Loucy (cell line): ENCODE measurements around the gene RWDD4.

ENCODE experiments used
- H2AFZ ChIP-seq: fragments of 200-600 bp; sonication (generic); 2 replicates; pipeline ENCODE4 v1.6.0; 2016; ENCODE audit warnings: antibody characterized with exemption, mild to moderate bottlenecking, low read length, moderate library complexity
- H3F3A ChIP-seq: fragments of 200-600 bp; 2 replicates; pipeline ENCODE4 v1.6.0; 2016; ENCODE audit warnings: antibody characterized with exemption, low read depth, mild to moderate bottlenecking
- H3K27me3 ChIP-seq: fragments of 200-600 bp; sonication (generic); 2 replicates; pipeline ENCODE4 v1.6.1; 2014; ENCODE audit warnings: low read length, mild to moderate bottlenecking; ENCODE audit not compliant: insufficient read depth, poor library complexity, severe bottlenecking
- H3K36me3 ChIP-seq: fragments of 200-600 bp; sonication (generic); 2 replicates; pipeline ENCODE4 v1.6.1; 2016; ENCODE audit warnings: low read length; ENCODE audit not compliant: insufficient read depth
- H3K4me1 ChIP-seq: fragments of 200-600 bp; sonication (generic); 2 replicates; pipeline ENCODE4 v1.5.1; 2014; ENCODE audit warnings: low read length, mild to moderate bottlenecking; ENCODE audit not compliant: insufficient read depth, poor library complexity, severe bottlenecking
- H3K4me2 ChIP-seq: fragments of 200-600 bp; sonication (generic); 2 replicates; pipeline ENCODE4 v1.6.0; 2014; ENCODE audit warnings: antibody characterized with exemption, low read length, low read depth, mild to moderate bottlenecking; ENCODE audit not compliant: poor library complexity, severe bottlenecking
- H3K4me3 ChIP-seq: fragments of 200-600 bp; sonication (generic); 2 replicates; pipeline ENCODE4 v1.5.1; 2014; ENCODE audit warnings: low read length, mild to moderate bottlenecking, mixed read lengths; ENCODE audit not compliant: poor library complexity, severe bottlenecking
- H3K79me2 ChIP-seq: fragments of 200-600 bp; sonication (generic); 2 replicates; pipeline ENCODE4 v1.6.1; 2014; ENCODE audit warnings: low read length; ENCODE audit not compliant: insufficient read depth
- H3K9ac ChIP-seq: fragments of 200-600 bp; sonication (generic); 2 replicates; pipeline ENCODE4 v1.6.0; 2014; ENCODE audit warnings: mild to moderate bottlenecking, low read depth, low read length, moderate library complexity; ENCODE audit not compliant: poor library complexity, severe bottlenecking
- H3K9me2 ChIP-seq: fragments of 200-600 bp; sonication (generic); replicated peaks from 2 replicates; pipeline ENCODE4 v1.6.1; 2016; ENCODE audit warnings: low read depth, low read length, mixed read lengths
- H3K9me3 ChIP-seq: fragments of 200-600 bp; sonication (generic); 2 replicates; pipeline ENCODE4 v1.6.1; 2014; ENCODE audit warnings: mild to moderate bottlenecking, antibody characterized with exemption, low read length, low read depth; ENCODE audit not compliant: insufficient read depth
- H4K20me1 ChIP-seq: fragments of 200-600 bp; sonication (generic); 2 replicates; pipeline ENCODE4 v1.6.0; 2014; ENCODE audit warnings: antibody characterized with exemption, low read length, mild to moderate bottlenecking; ENCODE audit not compliant: insufficient read depth, poor library complexity, severe bottlenecking
- CTCF ChIP-seq: fragments of 200-600 bp; sonication (generic); conservative IDR thresholded peaks from 2 replicates; pipeline ENCODE4 v1.5.1; 2014; ENCODE audit warnings: mild to moderate bottlenecking, antibody characterized with exemption, low read length
- EZH2phosphoT487 ChIP-seq: fragments of 200-600 bp; IDR thresholded peaks from 2 replicates; pipeline ENCODE4 v1.6.1; 2018; ENCODE audit warnings: antibody characterized with exemption, mild to moderate bottlenecking, moderate library complexity, borderline replicate concordance

RWDD4 gene

GRCh38 chr4:183675625-183676024 lies 16.6 kb upstream of the RWDD4 start:
- Histone ChIP-seq H3K36me3 (peaks cover 38% of the 10 kb centered on the region), H3F3A (no peaks in the 10 kb centered on the region), H3K27me3 (no peaks in the 10 kb centered on the region), H3K9me2 (no peaks in the 10 kb centered on the region), H3K4me1 (peaks cover 10% of the 10 kb centered on the region), H3K9ac (no peak overlapping the region), H4K20me1 (no peaks in the 10 kb centered on the region), H2AFZ (no peak overlapping the region), H3K79me2 (no peaks in the 10 kb centered on the region), H3K4me2 (no peak overlapping the region), H3K9me3 (no peaks in the 10 kb centered on the region), H3K4me3 (no peak overlapping the region)
- TF ChIP-seq CTCF: no peak
- no peak for TF ChIP-seq EZH2phosphoT487

- H3F3A ChIP-seq: no peaks in the 10 kb centered on the region
- H3K36me3 ChIP-seq: peaks cover 30% of the 10 kb centered on the region; the same call in 1 of the 2 replicates
These were observed 15.2 kb upstream of the RWDD4 start for GRCh38 chr4:183674153-183674552.

GRCh38 chr4:183670960-183671555 lies 12.1 kb upstream of the RWDD4 start:
- no peaks in the 10 kb centered on the region for H3K9me2 ChIP-seq
- TF ChIP-seq CTCF (no peak), EZH2phosphoT487 (no peak)
- no peak overlapping the region for H3K4me3 ChIP-seq
- no peak overlapping the region for H3K4me2 ChIP-seq
- H3K9ac ChIP-seq: no peak overlapping the region
- H4K20me1 ChIP-seq: no peaks in the 10 kb centered on the region
- H3F3A ChIP-seq: no peaks in the 10 kb centered on the region
- no peaks in the 10 kb centered on the region for H3K27me3 ChIP-seq
- H3K79me2 ChIP-seq: no peaks in the 10 kb centered on the region
- H3K9me3 ChIP-seq: no peaks in the 10 kb centered on the region
- peaks cover 12% of the 10 kb centered on the region for H3K4me1 ChIP-seq
- no peak overlapping the region for H2AFZ ChIP-seq
- peaks cover 28% of the 10 kb centered on the region; the same call in 1 of the 2 replicates for H3K36me3 ChIP-seq

More at GRCh38 chr4:183674153-183674552, 15.2 kb upstream of the RWDD4 start:
- H3K9ac ChIP-seq: no peak overlapping the region
- H3K4me2 ChIP-seq: no peak overlapping the region
- H3K27me3 ChIP-seq: no peaks in the 10 kb centered on the region
- TF ChIP-seq EZH2phosphoT487: no peak
- no peak for TF ChIP-seq CTCF
- no peak overlapping the region for H3K4me3 ChIP-seq
- no peaks in the 10 kb centered on the region for H3K9me3 ChIP-seq
- H4K20me1 ChIP-seq: no peaks in the 10 kb centered on the region
- peaks cover 10% of the 10 kb centered on the region for H3K4me1 ChIP-seq
- H2AFZ ChIP-seq: no peak overlapping the region
- no peaks in the 10 kb centered on the region for H3K79me2 ChIP-seq
- no peaks in the 10 kb centered on the region for H3K9me2 ChIP-seq
